Activated CD8-positive, alpha-beta memory T cell treated with anti-CD3 and anti-CD28 coated beads, Interleukin-2, amount 50 U/mL, for 24 hours (primary cell): ENCODE results near the gene DCD.
"Not testable (repeated sequence)": the region's sequence is repeated elsewhere in the genome, so short reads cannot be mapped to it uniquely, and the experiment has no call there.

Source experiments
- DNase-seq: peaks from one replicate; pipeline ENCODE4 v3.0.0-alpha.2; 2020; ENCODE audit errors: extremely low read depth

DCD gene

GRCh38 chr12:54653025-54653424 lies 4.9 kb upstream of the DCD start:
- no peak for DNase-seq

GRCh38 chr12:54650889-54651288 lies 2.7 kb upstream of the DCD start:
- no peak for DNase-seq

- DNase-seq = no peak
Measured at GRCh38 chr12:54650409-54650808, 2.2 kb upstream of the DCD start.

GRCh38 chr12:54649825-54650224 lies 1.7 kb upstream of the DCD start:
- no peak for DNase-seq

- DNase-seq = no peak
Measured at GRCh38 chr12:54641554-54641953, 6.6 kb downstream of the DCD start.

GRCh38 chr12:54641089-54641488 lies 7.1 kb downstream of the DCD start:
- DNase-seq = no peak

GRCh38 chr12:54639112-54639511 lies 9.1 kb downstream of the DCD start:
- DNase-seq = not testable (repeated sequence)

- DNase-seq = no peak
Measured at GRCh38 chr12:54634795-54635194, 13.4 kb downstream of the DCD start, which contains the start of gene LACRT. TSS of gene LACRT (minus strand) at chr12:54634895. CDS start at chr12:54634841, 54 bp downstream.

GRCh38 chr12:54631988-54632728 lies 16.0 kb downstream of the DCD start:
- DNase-seq = no peak

- DNase-seq = no peak
Measured at GRCh38 chr12:54631551-54631950, 16.6 kb downstream of the DCD start.

GRCh38 chr12:54629925-54630324 lies 18.2 kb downstream of the DCD start:
- no peak for DNase-seq

GRCh38 chr12:54628186-54628846 lies 19.8 kb downstream of the DCD start:
- DNase-seq = no peak

GRCh38 chr12:54627304-54627703 lies 20.9 kb downstream of the DCD start:
- no peak for DNase-seq

GRCh38 chr12:54625598-54625997 lies 22.6 kb downstream of the DCD start:
- no peak for DNase-seq

GRCh38 chr12:54624315-54625279 lies 23.6 kb downstream of the DCD start:
- no peak for DNase-seq

GRCh38 chr12:54622463-54623183 lies 25.5 kb downstream of the DCD start:
- DNase-seq = no peak

GRCh38 chr12:54616933-54617680 lies 31.1 kb downstream of the DCD start:
- DNase-seq = no peak

- DNase-seq = no peak
Measured at GRCh38 chr12:54612225-54612750, 35.9 kb downstream of the DCD start.

GRCh38 chr12:54611715-54612149 lies 36.4 kb downstream of the DCD start:
- DNase-seq = no peak

GRCh38 chr12:54608769-54609168 lies 39.4 kb downstream of the DCD start:
- DNase-seq = no peak
